HG03060 (cell line): ENCODE results near the gene NUDCD2.
"Not testable (repeated sequence)": the region's sequence is repeated elsewhere in the genome, so short reads cannot be mapped to it uniquely, and the experiment has no call there.

ENCODE experiments used
- ATAC-seq: cut with Tn5 transposase; IDR thresholded peaks from one replicate; pipeline ENCODE4 v1.9.1; 2021; ENCODE audit warnings: low read depth, moderate number of reproducible peaks; ENCODE audit not compliant: unreplicated experiment

NUDCD2 gene

DNA sequence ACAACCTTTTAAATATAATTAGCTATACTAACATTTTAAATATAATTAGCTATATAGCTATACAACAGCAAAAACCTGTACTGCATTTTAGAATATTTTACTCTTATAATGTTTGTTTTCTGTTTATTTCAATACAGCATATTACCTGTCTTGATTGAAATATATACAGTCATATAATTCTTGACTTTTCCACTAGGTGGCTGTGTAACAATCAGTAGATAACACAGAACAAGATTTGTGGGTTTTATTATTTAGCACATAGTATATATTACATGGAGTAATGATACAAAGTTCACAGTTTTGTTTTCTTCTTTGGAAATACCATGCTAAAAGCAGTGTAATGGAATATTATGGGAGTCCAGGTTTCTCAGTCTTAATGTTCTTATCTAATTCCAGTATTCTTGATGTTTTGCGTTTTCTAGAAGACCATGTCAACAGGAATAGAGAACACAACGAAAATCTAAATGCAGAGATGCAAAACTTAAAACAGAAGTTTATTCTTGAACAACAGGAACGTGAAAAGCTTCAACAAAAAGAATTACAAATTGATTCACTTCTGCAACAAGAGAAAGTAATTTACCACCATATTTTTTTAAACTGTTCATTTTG lies 13.8 kb upstream of the NUDCD2 start:
- no peak for ATAC-seq

DNA sequence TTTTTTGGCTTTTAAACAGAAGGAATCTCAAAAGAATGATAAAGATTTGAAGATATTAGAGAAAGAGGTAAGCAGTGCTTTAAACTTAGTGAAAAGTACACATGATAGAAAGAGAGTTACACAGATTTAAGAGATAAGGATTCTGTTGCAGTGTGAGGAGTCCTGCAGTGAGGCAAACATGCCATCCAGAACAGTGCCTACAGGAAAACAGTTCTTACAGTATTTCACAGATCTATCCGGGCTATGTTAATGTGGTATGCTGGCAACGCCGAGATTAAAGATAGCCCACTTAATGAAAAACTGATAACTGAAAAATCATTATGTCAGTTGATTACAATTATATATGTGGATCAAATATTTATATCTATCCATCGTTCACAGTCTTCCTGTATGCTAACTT lies 7.8 kb upstream of the NUDCD2 start:
- ATAC-seq: no peak

DNA sequence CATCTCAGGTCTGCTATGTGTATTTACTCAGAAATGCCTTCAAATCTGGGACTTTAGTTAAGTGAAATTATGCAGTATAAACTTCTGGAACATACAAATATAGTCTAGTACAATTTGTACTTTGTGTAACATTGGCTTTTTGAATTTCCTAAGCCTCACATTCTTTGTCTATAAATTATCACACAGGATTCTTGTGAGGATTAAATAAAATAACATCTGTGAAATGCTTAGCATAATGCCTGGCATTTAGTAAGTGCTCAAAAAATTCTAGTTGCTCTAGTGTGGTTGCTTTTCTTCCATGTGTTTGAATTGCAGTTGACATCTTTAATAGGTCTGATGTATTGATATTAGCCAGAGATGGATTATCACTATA lies 3.1 kb upstream of the NUDCD2 start:
- ATAC-seq: no peak

DNA sequence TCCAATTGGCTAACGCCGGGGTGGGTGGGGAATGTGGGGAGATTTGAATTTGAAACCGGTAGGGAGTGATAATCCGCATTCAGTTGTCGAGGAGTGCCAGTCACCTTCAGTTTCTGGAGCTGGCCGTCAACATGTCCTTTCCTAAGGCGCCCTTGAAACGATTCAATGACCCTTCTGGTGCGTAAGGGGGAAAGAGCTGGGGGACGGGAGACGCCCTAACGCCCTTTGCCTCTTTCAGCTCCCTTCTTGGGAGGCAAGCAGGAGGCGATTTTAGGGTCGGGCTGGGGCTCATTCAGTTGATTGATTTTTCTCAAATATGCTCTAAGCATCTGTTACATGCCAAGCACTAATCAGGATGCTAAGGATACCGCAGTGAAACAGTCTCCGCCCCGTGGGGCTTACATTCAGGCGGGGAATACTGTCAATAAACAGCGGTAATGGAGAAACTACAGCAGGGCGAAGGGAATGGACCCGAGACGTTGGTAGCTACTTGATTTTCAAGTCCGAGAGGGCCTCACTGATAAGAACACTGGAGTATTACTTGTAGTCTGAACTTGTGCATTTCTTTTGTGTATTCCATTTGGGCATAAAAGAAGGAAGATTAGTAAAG lies 765 bp upstream of the NUDCD2 start, which contains the start of gene HMMR:
HMMR (plus strand) TSS at position 71 of the 610 bp plus-strand sequence; CDS start at position 132, 61 bp downstream.
- no peak for ATAC-seq

DNA sequence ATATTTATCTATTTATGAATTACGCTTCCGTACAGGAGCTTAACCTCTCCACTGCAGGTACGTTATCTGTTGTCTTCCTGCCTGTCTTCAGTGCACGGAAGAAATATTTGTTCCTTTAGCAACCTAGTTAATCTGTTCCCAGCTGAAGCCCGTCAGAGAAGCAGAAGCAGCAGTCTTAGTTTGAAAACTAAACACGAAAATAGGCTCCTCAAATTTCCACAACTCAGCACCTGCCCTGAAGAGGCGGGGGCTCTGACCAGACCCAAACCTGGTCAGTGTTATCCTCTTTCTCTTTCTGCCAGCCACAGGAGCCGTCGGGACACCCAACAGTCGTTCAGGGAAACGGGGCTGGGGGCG lies 462 bp downstream of the NUDCD2 start:
- no peak for ATAC-seq

DNA sequence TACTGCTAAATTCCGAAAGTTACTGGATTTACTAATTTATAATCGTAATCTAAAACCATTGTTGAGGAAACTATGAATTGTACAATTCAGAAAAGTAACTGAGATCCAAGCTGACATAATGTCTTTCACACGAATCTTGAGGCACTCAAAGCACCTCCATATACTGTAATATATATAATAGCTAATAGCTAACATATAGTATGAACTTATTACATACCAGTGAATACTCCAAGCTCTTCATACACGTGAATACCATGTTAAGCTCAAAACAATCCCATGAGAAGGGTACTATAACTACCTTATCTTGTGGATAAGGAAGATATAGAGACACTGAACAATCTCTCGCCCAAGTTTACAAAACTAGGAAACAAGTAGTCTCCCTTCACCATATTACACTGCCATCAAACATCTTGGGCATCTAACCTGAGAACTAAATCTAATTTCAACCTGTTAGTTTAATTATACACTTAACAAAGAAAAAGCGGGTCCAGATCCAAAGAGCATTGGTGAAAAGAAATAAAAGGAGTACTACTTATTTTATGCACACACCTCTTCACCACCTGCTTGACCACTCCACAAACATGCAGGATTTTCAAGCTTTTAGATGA lies 1.0 kb downstream of the NUDCD2 start:
- no peak for ATAC-seq

DNA sequence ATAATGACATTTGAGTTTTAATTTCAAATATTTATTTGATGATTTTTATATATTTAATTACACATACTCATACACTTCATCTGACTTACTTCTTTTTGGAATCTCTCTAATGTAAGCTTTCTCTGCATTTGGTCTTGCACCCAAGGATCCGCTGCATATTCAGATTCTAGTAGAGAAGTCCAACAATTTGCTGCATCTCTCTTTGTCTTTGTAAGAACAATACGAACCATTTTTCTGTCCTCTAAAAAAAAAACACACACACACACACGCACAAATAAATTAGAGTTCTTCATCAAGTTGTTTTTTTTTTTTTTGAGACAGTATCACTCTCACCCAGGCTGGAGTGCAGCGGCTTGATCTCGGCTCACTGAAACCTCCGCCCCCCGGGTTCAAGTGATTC lies 3.1 kb downstream of the NUDCD2 start:
- ATAC-seq: no peak

DNA sequence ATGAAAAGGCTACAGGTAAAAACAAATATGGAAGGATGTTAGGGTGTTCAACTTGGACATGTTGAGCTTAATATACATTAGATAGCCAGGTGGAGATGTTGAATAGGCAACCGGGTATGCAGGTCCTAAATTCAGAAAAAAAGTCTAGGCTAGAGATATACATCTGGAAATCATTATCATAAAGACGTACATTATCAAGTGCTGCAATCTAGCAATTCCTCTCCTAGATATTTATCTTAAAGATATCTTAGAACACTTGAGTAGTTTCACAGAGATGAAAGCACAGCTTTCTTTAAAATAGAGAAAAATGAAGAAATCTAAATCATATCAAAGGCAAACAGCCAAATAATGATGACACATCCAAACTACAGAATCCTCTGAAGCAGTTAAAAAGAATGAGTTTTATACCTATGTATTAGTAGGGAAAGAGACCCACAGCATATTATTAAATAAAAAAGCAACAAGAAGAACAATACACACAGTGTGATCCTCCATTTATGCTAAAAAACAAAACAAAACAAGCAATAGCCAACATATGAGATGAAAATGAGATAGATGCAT lies 3.8 kb downstream of the NUDCD2 start:
- ATAC-seq: no peak

DNA sequence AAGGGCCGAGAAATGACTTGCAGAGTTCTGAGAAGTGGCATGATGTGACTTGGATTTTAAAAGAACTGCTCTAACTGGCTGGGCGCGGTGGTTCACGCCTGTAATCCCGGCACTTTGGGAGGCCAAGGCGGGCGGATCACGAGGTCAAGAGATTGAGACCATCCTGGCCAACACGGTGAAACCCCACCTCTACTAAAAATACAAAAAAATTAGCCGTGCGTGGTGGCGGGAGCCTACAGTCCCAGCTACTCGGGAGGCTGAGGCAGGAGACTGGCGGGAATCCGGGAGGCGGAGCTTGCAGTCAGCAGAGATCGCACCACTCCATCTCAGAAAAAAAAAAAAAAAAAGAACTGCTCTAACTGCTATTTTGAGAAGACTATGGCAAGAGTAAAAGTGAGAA lies 4.5 kb downstream of the NUDCD2 start:
- ATAC-seq: not testable (repeated sequence)

DNA sequence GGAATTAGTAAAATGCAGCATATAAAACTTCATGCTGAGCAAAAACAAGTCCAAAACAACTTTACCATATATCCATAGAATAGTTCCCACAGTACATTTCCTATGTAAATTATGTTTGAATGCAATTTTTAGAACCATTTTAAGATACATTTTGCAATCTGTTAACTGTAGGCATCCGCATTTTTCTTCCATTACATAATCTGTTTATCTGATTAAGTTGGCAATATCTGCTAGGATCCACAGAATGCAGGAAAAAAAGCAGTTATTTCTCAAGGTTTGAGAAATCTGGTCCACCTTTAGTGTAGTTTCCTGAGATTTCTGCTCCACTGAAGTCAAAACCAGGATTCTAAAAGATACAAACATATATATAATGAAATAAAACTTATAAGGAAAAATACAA lies 6.2 kb downstream of the NUDCD2 start:
- ATAC-seq: no peak

DNA sequence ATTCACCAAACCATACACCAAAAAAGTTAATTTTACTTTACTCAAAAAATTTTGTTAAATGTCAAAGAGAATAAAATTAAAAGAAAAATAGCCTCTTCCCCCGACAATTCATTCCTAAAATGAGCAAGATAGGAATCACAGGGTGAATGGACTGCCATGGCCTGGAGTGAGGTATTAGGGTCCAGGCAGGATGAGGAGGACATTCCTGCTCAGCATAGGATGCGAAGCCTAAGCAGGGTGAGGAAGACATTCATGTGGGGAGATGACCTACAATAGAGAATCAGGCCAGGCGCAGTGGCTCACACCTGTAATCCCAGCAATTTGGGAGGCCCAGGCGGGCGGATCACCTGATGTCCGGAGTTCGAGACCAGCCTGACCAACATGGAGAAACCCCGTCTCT lies 8.4 kb downstream of the NUDCD2 start:
- no peak for ATAC-seq

DNA sequence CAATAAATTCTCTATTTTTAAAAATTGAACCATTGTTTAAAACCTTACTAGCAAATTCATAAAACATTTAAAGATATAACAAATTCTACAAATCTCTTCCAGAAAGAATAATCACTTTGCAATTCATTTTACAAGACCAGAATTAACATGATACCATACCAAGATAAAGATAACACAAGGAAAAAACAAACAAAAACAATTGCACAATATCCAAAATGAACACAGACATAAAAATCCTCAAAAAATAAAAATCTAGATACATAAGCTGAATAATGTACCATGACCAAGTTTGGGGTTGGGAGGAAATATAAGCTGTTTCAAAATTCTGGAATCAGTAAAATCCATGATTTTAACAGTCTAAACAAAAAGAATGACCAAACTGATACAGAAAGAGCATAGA lies 11.4 kb downstream of the NUDCD2 start:
- ATAC-seq: no peak

DNA sequence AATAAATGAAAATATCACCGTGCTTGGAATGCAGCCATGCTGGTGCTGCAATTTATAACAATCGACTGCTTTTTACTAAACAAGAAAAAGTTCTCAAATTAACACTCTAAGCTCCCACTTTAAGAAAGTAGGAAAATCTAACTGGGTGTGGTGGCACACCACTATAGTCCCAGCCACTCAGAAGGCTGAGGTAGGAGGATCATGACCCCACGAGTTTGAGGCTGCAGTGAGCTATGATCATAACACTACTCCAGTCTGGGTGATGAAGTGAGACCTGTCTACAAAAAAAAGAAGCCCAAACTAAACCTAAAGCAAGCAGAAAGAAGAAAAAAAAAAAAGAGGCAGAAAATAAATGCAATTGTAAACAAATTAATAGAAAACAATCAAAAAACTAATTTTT lies 12.0 kb downstream of the NUDCD2 start:
- no peak for ATAC-seq

DNA sequence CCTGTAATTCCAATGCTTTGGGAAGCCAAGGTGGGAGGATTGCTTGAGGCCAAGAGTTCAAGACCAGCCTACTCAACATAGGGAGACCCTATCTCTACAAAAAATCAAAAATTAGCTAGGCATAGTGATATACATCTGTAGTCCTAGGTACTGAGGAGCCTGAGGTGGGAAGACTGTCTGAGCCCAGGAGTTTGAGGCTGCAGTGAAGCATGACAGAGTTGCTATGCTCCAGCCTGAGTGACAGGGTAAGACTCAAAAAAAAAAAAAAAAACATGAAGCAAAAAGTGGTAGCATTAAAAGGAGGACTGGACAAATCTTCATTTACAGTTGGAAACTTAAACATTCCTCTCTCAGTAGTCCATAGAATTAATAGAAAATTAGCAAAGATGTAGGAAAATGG lies 12.7 kb downstream of the NUDCD2 start:
- no peak for ATAC-seq

DNA sequence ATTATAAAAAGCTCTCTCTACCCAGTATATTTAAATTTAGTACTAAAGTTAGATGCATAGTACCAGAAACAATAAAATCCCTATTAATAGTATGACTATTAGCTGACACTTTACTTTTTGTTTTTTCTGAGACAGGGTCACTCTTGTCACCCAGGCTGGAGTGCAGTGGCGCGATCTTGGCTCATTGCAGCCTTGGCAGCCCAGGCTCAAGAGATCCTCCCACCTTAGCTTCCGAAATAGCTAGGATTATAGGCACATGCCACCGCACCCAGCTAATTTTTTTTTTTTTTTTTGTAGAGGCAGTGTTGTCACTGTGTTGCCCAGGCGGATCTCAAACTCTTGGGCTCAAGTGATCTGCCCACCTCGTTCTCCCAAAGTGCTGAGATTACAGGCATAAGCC lies 14.6 kb downstream of the NUDCD2 start:
- ATAC-seq: no peak

DNA sequence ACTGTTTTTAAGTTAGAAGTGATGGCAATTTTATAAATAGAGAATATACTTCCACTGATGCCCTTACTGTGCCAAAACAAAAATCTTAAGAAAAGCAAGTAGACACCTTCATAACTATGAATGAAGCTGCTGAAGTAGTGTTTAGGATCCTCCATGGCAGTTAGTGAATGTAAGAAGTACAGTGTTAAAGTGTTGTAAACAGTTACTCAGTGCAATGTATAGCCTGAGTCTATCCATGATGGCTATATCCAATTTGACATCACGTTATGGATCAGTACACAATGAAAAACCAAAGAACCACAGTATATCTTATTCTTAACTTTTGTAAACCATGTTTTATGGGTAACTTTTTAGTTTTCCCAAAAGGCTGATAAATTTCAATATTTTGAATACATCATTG lies 15.4 kb downstream of the NUDCD2 start:
- no peak for ATAC-seq

DNA sequence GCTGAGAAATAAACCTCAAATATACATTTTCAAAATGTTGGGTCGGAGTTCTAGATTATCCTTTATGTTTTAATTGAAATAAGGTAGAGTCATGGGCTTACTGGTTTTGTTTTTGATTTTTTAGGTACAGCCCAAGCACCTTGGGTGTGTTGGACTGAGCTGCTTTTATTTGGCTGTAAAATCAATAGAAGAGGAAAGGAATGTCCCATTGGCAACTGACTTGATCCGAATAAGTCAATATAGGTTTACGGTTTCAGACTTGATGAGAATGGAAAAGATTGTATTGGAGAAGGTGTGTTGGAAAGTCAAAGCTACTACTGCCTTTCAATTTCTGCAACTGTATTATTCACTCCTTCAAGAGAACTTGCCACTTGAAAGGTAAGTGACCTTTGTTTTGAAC lies 18.9 kb downstream of the NUDCD2 start:
- ATAC-seq: no peak

DNA sequence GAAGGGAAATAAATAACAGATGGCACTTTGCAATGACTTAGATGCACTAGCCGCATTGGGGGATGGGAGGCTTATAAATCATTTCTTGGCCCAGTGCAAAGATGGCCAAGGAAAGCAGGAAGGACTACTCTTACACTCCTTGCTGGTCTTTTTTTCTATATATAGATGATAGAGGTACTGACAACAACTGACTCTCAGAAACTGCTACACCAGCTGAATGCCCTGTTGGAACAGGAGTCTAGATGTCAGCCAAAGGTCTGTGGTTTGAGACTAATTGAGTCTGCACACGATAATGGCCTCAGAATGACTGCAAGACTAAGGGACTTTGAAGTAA lies 20.8 kb downstream of the NUDCD2 start:
- no peak for ATAC-seq

DNA sequence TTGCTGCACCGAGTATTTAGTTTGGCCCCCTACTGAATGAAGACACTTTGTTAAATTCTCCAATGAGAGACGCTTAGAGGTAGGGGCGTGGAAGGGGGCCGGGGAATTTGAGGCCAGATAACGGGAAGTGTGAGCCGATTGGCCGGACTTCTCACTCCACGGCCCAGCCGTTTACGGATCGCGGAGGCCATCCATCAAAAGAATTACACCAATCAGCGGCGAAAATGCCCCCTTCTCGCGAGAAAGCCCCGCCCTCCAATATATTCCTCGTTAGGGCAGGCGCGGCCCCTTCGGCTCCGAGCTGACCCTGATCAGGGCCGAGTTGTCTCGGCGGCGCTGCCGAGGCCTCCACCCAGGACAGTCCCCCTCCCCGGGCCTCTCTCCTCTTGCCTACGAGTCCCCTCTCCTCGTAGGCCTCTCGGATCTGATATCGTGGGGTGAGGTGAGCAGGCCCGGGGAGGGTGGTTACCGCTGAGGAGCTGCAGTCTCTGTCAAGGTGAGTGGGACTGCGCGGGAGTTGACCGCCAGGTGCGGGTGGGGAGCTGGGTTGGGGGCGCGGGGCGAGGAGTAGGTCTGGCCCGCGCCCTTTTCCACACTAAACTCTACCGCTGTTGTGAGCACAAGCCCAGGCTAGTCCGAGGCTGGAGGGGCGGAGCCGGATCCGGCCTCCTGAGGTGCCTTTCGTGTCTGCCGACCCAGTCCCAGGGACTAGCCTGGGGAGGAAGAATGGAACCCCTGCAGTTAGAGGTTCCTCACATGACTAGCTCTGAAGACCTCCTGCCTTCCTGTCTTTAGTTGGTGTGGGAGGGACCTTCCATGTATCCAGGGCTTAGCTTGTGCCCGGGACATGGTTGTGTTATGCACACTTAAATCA lies 22.4 kb downstream of the NUDCD2 start, which contains the start of gene CCNG1:
CCNG1 (plus strand) TSS at position 287 of the 874 bp plus-strand sequence. CDS start 1,662 bp downstream, outside the sequence.
- ATAC-seq: peak; percentile 93

DNA sequence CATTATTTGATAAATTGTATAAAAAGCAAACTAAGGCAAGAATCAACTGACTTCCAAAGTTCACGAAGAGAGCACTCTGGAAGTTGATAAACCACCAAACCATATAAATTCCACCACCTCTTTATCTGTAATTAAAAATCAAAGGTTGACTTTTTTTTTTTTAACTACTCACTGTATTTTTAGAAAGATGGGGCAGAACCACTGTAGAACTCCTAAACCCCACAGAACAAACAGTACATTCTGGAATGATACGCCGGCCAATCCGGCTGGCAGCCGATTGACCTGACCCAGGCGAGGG lies 22.9 kb downstream of the NUDCD2 start:
- no peak for ATAC-seq

DNA sequence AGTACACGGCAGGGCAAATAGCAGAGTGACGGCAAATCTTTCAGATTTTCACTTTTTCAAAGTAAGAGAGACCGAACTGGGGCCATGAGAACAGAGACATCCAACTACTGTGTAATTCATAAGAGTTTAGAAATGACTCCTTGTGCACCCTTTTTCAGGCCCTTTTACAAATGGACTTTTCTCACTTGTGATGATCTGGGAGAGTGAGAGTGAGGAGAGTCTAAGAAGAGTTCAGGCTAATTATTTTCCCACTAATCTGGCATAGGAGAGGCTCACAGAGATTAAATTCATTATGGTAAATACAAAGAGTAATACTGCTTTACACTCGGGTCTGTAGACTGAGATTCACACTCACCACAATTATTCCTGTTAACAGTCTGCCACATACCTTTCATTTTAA lies 23.4 kb downstream of the NUDCD2 start:
- ATAC-seq: no peak
